Stomach (tissue), 9 donors: ENCODE measurements around the gene C1orf226. TPM values are rescaled to one million over a fixed set of nuclear protein-coding genes. Genes with fewer than 3 reads are reported as not detected.

Experiments
- DNase-seq, 2 donors: peaks; one replicate each; pipeline versions ENCODE4 v3.0.0 to v3.0.0-alpha.2; 2013 to 2019
- H3K27ac ChIP-seq, 5 donors: fragments of 200-600 bp in 4 of 5; sonication (generic) in 4 of 5; one replicate each; pipeline ENCODE4 v1.5.1; 2013 to 2019; ENCODE audit warnings: mild to moderate bottlenecking in 1 of 5, moderate library complexity in 1 of 5
- H3K27me3 ChIP-seq, 3 donors: fragments of 200-600 bp; sonication (generic); one replicate each; pipeline ENCODE4 v1.5.1; 2017 to 2019; ENCODE audit warnings: mixed run types in 1 of 3
- H3K36me3 ChIP-seq, 4 donors: fragments of 200-600 bp; sonication (generic); 1 replicate in 3 of 4; 2 replicates in 1 of 4; pipeline ENCODE4 v1.5.1; 2016 to 2019
- H3K4me1 ChIP-seq, 4 donors: fragments of 200-600 bp; sonication (generic); one replicate each; pipeline ENCODE4 v1.5.1; 2016 to 2019
- H3K4me3 ChIP-seq, 4 donors: fragments of 200-600 bp; sonication (generic) in 3 of 4; one replicate each; pipeline ENCODE4 v1.5.1; 2016 to 2019; ENCODE audit warnings: mild to moderate bottlenecking in 1 of 4
- H3K9me3 ChIP-seq, 4 donors: fragments of 200-600 bp; sonication (generic); one replicate each; pipeline ENCODE4 v1.5.1; 2016 to 2019
- EP300 ChIP-seq: sonication (generic); formaldehyde crosslinking; IDR thresholded peaks from one replicate; pipeline ENCODE4 v1.6.1; 2017; ENCODE audit warnings: antibody characterized with exemption
- POLR2A ChIP-seq, 4 donors: fragments of 450-650 bp; IDR thresholded peaks; one replicate each; pipeline ENCODE4 v1.6.1; 2016; ENCODE audit warnings: antibody characterized with exemption in 4 of 4, control low read depth in 2 of 4, mild to moderate bottlenecking in 1 of 4, moderate library complexity in 1 of 4
- POLR2AphosphoS5 ChIP-seq, 3 donors: sonication (generic); formaldehyde crosslinking; IDR thresholded peaks; one replicate each; pipeline ENCODE4 v1.6.1; 2016; ENCODE audit warnings: antibody characterized with exemption in 3 of 3
- WGBS, 5 donors: extraction: QIAGEN DNeasy Blood & Tissue Kit in 3 of 5; methylation state at CpG; one replicate each; pipeline versions ENCODE4 v1.1.5 to v1.1.7; 2013 to 2018; 5-methylcytosine and 5-hydroxymethylcytosine counted together
- intact Hi-C: fragments of 100-400 bp; cut with DNase I; formaldehyde crosslinking; loops from one replicate; pipeline ENCODE4 v1.15.1; 2023; ENCODE audit warnings: low total_unique reads
- polyA plus RNA-seq, 3 donors: library from polyadenylated mRNA; stranded (reverse); fragments of 200-250 nt; gene quantifications; one replicate each; pipeline ENCODE4 v1.2.3, GENCODE V29; 2013
- total RNA-seq, 5 donors: library from RNA; depleted of rRNA; stranded (reverse); fragments of >200 nt; gene quantifications; one replicate each; pipeline versions ENCODE4 v1.1.0 to v1.2.3, GENCODE V29; 2014 to 2016
- TF ChIP-seq, protein P1 (sequence below), 7 experiments: fragments of 450-650 bp in 4 of 7; fragments of 200-600 bp in 3 of 7; sonication (generic) in 3 of 7; IDR thresholded peaks; one replicate each; pipeline ENCODE4 v1.5.1; 2016 to 2019; ENCODE audit warnings: antibody characterized with exemption in 7 of 7, control low read depth in 2 of 7, mild to moderate bottlenecking in 1 of 7
- donor health status: healthy with polysubstance abuse.
- donor health status: Bipolar disorder and iron deficiency.
- donor health status: healthy.

The C1orf226 gene
- total and polyA plus RNA-seq, 8 donors, result 2.4 to 14.0 (median 4.0) TPM

DNA sequence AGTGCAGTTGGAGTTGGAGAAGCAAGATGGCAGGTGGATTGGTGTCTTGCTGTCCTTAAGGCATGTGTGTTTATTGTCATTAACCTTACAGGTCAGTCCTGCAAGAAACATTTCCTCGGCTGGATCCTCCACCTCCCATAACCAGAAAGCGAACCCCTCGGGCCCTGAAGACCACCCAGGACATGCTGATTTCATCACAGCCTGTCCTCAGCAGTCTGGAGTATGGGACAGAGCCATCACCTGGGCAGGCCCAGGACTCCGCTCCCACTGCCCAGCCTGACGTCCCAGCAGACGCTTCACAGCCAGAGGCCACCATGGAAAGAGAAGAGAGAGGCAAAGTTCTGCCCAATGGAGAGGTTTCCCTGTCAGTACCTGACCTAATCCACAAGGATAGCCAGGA is 1.6 kb downstream of the C1orf226 start:
- Histone ChIP-seq H3K4me3 (no peak overlapping the region), H3K9me3 (no peaks in the 10 kb centered on the region), H3K4me1 (peaks cover 0 to 9% (median 3%) of the 10 kb centered on the region in 4 donors), H3K27me3 (no peaks in the 10 kb centered on the region), H3K36me3 (peaks cover 0 to 43% (median 15%) of the 10 kb centered on the region in 4 donors), H3K27ac (no peak overlapping the region)
- DNase-seq, result no peak
- no peak for TF ChIP-seq POLR2A (IDR thresholded peaks at IDR 0.05)
- no peak for TF ChIP-seq POLR2AphosphoS5 (IDR thresholded peaks at IDR 0.05)
- TF ChIP-seq, protein P1, sequence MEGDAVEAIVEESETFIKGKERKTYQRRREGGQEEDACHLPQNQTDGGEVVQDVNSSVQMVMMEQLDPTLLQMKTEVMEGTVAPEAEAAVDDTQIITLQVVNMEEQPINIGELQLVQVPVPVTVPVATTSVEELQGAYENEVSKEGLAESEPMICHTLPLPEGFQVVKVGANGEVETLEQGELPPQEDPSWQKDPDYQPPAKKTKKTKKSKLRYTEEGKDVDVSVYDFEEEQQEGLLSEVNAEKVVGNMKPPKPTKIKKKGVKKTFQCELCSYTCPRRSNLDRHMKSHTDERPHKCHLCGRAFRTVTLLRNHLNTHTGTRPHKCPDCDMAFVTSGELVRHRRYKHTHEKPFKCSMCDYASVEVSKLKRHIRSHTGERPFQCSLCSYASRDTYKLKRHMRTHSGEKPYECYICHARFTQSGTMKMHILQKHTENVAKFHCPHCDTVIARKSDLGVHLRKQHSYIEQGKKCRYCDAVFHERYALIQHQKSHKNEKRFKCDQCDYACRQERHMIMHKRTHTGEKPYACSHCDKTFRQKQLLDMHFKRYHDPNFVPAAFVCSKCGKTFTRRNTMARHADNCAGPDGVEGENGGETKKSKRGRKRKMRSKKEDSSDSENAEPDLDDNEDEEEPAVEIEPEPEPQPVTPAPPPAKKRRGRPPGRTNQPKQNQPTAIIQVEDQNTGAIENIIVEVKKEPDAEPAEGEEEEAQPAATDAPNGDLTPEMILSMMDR (IDR thresholded peaks at IDR 0.05), result no peak
- TF ChIP-seq EP300, result no peak
- 82 to 99% (median 98%) methylated on average over 6 of the region's 6 CpGs for WGBS, 5 donors
- intact Hi-C loops, result no loop called here

DNA sequence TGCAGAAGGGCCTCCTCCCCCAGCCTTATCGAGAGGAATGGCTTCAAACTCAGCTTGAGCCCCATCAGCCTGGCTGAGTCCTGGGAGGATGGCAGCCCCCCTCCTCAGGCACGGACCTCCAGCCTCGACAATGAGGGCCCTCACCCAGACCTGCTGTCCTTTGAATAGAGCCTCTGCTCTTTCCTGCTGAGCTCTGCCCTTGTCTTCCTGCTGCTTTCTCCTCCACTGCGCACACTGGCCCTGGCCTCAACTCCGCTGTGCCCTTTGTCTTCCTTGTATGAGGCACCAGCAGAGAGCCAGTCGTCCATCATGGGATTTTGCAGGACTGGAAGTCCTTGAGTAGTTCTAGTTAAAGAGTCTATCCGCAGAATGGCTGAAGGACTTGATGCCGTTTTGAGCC is 2.0 kb downstream of the C1orf226 start:
- TF ChIP-seq EP300, result no peak
- no peak for TF ChIP-seq POLR2A (IDR thresholded peaks at IDR 0.05)
- TF ChIP-seq POLR2AphosphoS5 (IDR thresholded peaks at IDR 0.05), result no peak
- TF ChIP-seq, protein P1 (IDR thresholded peaks at IDR 0.05), result no peak

DNA sequence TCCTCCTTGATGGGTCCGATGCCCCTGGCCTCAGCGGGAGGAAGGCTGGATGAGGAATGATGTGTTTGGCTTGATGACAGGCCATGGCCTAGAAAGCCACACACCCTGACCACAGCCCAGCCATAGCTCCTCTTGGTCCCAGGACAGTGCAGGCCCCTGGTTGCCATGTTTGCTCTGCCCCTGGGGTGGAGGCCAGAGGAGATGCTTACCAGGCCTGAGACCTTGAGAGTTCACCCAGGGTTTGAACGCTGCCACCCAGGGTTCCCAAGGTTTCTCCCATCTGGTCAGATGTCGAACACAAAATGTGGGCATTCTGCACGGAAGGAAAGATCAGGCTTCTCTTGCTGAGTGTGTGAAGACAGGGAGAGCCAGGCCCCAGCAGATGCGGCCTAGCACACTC is 2.6 kb downstream of the C1orf226 start:
- H3K4me3 ChIP-seq, result no peak overlapping the region
- intact Hi-C loops, result no loop called here
- WGBS, 5 donors, result 83 to 96% (median 95%) methylated on average over 5 to 6 of the region's 6 CpGs
- peaks cover 0 to 9% (median 3%) of the 10 kb centered on the region in 4 donors for H3K4me1 ChIP-seq
- no peak for DNase-seq
- no peaks in the 10 kb centered on the region for H3K9me3 ChIP-seq
- no peak overlapping the region for H3K27ac ChIP-seq
- no peaks in the 10 kb centered on the region for H3K27me3 ChIP-seq
- TF ChIP-seq POLR2A (IDR thresholded peaks at IDR 0.05), result no peak
- TF ChIP-seq EP300, result no peak
- TF ChIP-seq POLR2AphosphoS5 (IDR thresholded peaks at IDR 0.05), result no peak
- TF ChIP-seq, protein P1 (IDR thresholded peaks at IDR 0.05), result no peak
- H3K36me3 ChIP-seq, result peaks cover 0 to 43% (median 15%) of the 10 kb centered on the region in 4 donors

More for the DNA sequence above, 2.0 kb downstream of the C1orf226 start:
- Histone ChIP-seq H3K36me3 (peaks cover 0 to 43% (median 15%) of the 10 kb centered on the region in 4 donors), H3K9me3 (no peaks in the 10 kb centered on the region), H3K4me1 (peaks cover 0 to 9% (median 3%) of the 10 kb centered on the region in 4 donors), H3K27me3 (no peaks in the 10 kb centered on the region), H3K4me3 (no peak overlapping the region), H3K27ac (no peak overlapping the region)
- 89 to 96% (median 94%) methylated on average over 8 of the region's 8 CpGs for WGBS, 5 donors
- intact Hi-C loops, result no loop called here
- no peak for DNase-seq

DNA sequence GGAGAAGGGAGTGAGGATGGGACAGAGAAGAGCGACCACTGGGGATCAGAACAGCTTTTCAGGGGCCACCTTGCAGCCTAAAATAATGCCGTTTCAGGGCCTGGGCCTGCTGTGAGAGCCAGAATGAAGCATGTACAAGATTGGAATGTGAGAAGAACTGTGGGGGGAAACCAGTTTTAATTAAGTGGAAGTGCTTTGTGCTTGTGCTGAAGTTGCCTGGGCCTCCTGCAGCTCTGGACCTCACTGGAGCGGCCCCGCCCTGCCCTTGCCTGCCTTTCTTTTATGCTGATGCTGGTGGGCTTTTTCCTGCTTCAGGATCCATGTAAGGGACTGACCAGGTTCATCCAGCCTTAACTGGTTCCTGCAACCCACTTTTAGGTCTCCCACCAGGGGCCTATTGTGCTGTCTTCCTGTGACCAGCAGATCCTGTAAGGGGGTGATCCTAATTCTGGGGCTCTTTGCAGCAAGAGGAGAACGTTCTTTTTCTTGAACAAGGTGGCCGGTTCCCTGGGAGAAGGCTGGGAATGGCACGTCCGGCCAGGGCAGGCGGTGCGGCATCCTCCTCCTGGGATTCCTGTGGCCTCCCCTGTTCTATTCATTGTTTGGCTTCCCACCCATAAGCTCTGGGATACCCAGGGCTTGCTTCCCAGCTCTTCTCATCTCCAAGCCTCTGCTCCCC is 3.2 kb downstream of the C1orf226 start:
- H3K9me3 ChIP-seq, result no peaks in the 10 kb centered on the region
- H3K4me3 ChIP-seq, result no peak overlapping the region
- DNase-seq, result no peak
- peaks cover 0 to 9% (median 3%) of the 10 kb centered on the region in 4 donors for H3K4me1 ChIP-seq
- intact Hi-C loops, result loop anchor here (5.0 kb wide), 1 partner anchor 332 kb away; no protein-coding TSS in a partner anchor
- TF ChIP-seq, protein P1 (IDR thresholded peaks at IDR 0.05), result no peak
- TF ChIP-seq EP300 (no peak), POLR2A (IDR thresholded peaks at IDR 0.05) (no peak), POLR2AphosphoS5 (IDR thresholded peaks at IDR 0.05) (no peak)
- H3K27me3 ChIP-seq, result no peaks in the 10 kb centered on the region
- 91 to 97% (median 94%) methylated on average over 9 to 10 of the region's 10 CpGs for WGBS, 5 donors
- no peak overlapping the region for H3K27ac ChIP-seq
- peaks cover 0 to 43% (median 15%) of the 10 kb centered on the region in 4 donors for H3K36me3 ChIP-seq
